ENCODE measurements around the gene ARHGEF25. TPM values are rescaled to one million over a fixed set of nuclear protein-coding genes. Genes with fewer than 3 reads are reported as not detected.
"Not testable (repeated sequence)": the region's sequence is repeated elsewhere in the genome, so short reads cannot be mapped to it uniquely, and the experiment has no call there.

Gene ARHGEF25
- total RNA-seq, 2 experiments from 2014 or later, result 1.1 to 1.2 TPM

DNA sequence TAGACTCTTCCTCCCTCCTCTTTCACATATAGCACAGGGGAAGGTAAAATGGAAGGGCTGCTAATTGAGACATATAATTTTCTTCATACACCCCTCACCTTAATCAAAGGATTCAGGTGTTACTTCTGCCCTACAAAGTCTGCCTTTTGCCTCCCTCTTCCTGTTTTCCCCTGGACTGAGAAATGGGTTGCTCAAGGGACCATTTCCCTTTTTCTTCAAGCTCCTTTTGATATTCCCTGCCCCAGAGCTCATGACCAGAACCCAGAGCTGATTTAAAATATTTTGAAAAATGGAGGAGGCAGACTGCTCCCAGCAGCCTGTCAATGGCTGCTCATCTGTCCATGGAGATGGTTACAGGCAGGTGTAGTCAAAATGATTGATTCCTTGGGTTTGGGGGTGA lies 26.5 kb upstream of the ARHGEF25 start:
- ATAC-seq (no peak), DNase-seq (no peak)
- CTCF ChIA-PET, result interaction anchor here (0.6 to 7.0 kb wide), 21 partner anchors 7 to 172 kb away, joined by 3 to 124 read pairs (median 15); partner anchors contain the start of genes ARHGEF25, B4GALNT1, OS9 and PIP4K2C
- H3K4me1 Mint-ChIP-seq (ENCODE audit: low read depth), result no peaks in the 10 kb centered on the region
- intact Hi-C loops (cut with micrococcal nuclease), result loop anchor here (5.0 kb wide), 1 partner anchor 108 kb away; the partner anchor contains the start of gene OS9
- TF ChIP-seq, protein P1, sequence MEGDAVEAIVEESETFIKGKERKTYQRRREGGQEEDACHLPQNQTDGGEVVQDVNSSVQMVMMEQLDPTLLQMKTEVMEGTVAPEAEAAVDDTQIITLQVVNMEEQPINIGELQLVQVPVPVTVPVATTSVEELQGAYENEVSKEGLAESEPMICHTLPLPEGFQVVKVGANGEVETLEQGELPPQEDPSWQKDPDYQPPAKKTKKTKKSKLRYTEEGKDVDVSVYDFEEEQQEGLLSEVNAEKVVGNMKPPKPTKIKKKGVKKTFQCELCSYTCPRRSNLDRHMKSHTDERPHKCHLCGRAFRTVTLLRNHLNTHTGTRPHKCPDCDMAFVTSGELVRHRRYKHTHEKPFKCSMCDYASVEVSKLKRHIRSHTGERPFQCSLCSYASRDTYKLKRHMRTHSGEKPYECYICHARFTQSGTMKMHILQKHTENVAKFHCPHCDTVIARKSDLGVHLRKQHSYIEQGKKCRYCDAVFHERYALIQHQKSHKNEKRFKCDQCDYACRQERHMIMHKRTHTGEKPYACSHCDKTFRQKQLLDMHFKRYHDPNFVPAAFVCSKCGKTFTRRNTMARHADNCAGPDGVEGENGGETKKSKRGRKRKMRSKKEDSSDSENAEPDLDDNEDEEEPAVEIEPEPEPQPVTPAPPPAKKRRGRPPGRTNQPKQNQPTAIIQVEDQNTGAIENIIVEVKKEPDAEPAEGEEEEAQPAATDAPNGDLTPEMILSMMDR (IDR thresholded peaks at IDR 0.05), result no peak
- H3K9me3 Mint-ChIP-seq, result no peaks in the 10 kb centered on the region
- POLR2A ChIA-PET, result no interaction called here
- H3K4me3 Mint-ChIP-seq, result no peak overlapping the region
- no peaks in the 10 kb centered on the region for H3K36me3 Mint-ChIP-seq (ENCODE audit: low read depth)
- H3K27me3 Mint-ChIP-seq, result no peaks in the 10 kb centered on the region
- no peak overlapping the region for H3K27ac Mint-ChIP-seq

DNA sequence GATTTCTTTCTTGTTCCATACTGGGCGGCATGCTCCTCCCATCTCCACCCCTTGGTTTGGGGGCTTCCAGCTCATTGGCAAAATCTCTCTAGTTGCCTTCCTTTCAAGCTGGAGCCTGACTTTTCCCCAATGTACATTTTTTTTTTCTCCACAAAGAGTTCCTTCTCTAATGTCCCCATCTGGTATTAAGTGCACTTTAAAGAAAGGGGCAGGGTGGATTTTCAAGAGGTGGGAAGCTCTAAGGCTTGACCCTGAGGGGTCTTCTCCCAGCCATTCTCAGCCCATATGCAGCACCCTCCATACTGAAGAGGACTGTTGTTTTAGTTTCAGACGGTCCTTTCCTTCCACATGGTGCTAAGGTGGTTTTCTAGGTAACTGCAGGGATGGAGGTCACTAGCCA lies 26.1 kb upstream of the ARHGEF25 start:
- Mint-ChIP-seq H3K4me3 (no peak overlapping the region), H3K27me3 (no peaks in the 10 kb centered on the region), H3K36me3 (ENCODE audit: low read depth) (no peaks in the 10 kb centered on the region), H3K27ac (no peak overlapping the region), H3K9me3 (no peaks in the 10 kb centered on the region), H3K4me1 (ENCODE audit: low read depth) (no peaks in the 10 kb centered on the region)
- CTCF ChIA-PET, result interaction anchor here (0.6 to 7.0 kb wide), 16 partner anchors 7 to 156 kb away, joined by 3 to 124 read pairs (median 18); partner anchors contain the start of genes ARHGEF25, B4GALNT1, OS9 and PIP4K2C
- DNase-seq (no peak), ATAC-seq (no peak)
- POLR2A ChIA-PET, result interaction anchor here (0.8 to 0.9 kb wide), 2 partner anchors 9 to 36 kb away, joined by 3 to 5 read pairs; no protein-coding TSS in a partner anchor
- TF ChIP-seq, protein P1 (IDR thresholded peaks at IDR 0.05), result no peak
- intact Hi-C loops (cut with micrococcal nuclease), result no loop called here

DNA sequence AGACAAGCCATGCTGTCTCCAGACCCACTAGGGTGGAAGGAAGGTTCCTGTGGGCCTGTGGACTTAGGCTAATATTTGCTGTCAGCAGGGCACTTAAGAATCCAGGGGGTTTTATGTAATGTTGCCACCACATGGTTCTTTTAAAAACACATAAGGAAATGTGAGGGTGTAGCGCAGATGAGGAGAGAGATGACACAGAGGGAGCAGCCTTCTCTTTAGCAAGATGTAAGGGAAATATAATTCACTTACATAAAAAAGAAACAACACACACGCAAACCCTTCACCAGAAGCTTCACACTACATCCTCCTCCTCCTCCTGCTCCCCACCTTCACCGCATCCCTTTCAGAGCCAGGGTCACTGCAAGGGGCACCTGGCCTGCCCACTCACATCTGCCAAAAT lies 25.1 kb upstream of the ARHGEF25 start:
- Mint-ChIP-seq H3K36me3 (ENCODE audit: low read depth) (no peaks in the 10 kb centered on the region), H3K4me1 (ENCODE audit: low read depth) (peaks cover 6% of the 10 kb centered on the region), H3K27ac (no peak overlapping the region), H3K27me3 (no peaks in the 10 kb centered on the region), H3K9me3 (no peaks in the 10 kb centered on the region), H3K4me3 (no peak overlapping the region)
- CTCF ChIA-PET, result interaction anchor here (0.8 to 7.0 kb wide), 7 partner anchors 13 to 127 kb away, joined by 3 to 124 read pairs (median 18); partner anchors contain the start of genes ARHGEF25, B4GALNT1 and OS9
- POLR2A ChIA-PET, result interaction anchor here (0.9 kb wide), 1 partner anchor 35 kb away, joined by 5 read pairs; no protein-coding TSS in a partner anchor
- TF ChIP-seq, protein P1 (IDR thresholded peaks at IDR 0.05), result no peak
- DNase-seq, result no peak
- no peak for ATAC-seq
- intact Hi-C loops (cut with micrococcal nuclease), result no loop called here

DNA sequence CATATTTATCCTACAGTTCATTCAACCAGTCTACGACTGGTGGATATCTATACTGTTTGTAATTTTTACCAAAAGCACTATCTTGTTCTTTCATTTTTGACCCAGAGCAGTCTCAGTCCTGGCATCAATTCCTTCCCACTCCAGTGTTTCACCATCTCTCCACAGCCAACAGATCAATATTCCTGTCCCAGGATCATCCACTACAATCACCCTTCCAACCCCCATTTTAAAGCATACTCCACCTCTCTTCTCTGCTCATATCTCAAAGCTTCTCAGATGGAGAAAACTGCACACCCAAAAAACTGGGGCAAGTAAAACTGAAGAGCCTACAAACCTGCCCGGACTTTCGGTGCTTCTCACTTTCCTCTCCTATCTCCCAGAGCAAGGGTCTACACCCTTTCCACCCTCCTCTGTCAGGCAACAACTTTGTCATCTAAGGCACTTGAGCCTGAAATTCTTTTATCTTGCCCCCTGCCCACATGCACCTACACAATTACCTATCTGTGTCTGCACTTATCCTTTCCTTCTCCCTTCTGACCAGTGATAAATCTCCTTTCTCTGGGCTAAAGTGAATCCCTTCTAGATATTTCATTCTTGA lies 24.3 kb upstream of the ARHGEF25 start:
- peaks cover 10% of the 10 kb centered on the region for H3K4me1 Mint-ChIP-seq (ENCODE audit: low read depth)
- TF ChIP-seq, protein P1 (IDR thresholded peaks at IDR 0.05), result no peak
- H3K36me3 Mint-ChIP-seq (ENCODE audit: low read depth), result no peaks in the 10 kb centered on the region
- H3K9me3 Mint-ChIP-seq, result no peaks in the 10 kb centered on the region
- intact Hi-C loops (cut with micrococcal nuclease), result no loop called here
- DNase-seq, result no peak
- H3K27ac Mint-ChIP-seq, result no peak overlapping the region
- no peaks in the 10 kb centered on the region for H3K27me3 Mint-ChIP-seq
- no peak for ATAC-seq
- ChIA-PET POLR2A (no interaction called here), CTCF (interaction anchor here (1.3 kb wide), 1 partner anchor 34 kb away, joined by 5 read pairs; no protein-coding TSS in a partner anchor)
- H3K4me3 Mint-ChIP-seq, result no peak overlapping the region

DNA sequence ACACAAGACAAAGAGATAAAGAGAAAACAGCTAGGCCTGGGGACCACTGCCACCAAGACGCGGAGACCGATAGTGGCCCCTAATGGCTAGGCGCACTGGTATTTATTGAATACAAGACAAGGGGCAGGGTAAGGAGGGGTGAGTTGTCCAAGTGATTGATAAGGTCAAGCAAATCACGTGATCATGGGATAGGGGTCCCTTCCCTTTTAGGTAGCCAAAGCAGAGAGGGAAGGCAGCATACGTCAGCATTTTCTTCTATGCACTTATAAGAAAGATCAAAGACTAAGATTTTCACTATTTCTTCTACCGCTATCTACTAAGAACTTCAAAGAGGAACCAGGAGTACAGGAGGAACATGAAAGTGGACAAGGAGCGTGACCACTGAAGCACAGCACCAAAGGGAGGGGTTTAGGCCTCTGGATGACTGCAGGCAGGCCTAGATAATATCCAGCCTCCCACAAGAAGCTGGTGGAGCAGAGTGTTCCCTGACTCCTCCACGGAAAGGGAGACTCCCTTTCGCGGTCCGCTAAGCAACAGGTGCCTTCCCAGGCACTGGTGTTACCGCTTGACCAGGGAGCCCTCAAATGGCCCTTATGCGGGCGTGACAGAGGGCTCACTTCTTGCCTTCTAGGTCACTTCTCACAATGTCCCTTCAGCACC lies 22.2 kb upstream of the ARHGEF25 start:
- not testable (repeated sequence) for H3K27ac Mint-ChIP-seq

More for the DNA sequence above, 22.2 kb upstream of the ARHGEF25 start:
- H3K36me3 Mint-ChIP-seq (ENCODE audit: low read depth); DNase-seq; CTCF ChIA-PET; ATAC-seq; H3K9me3 Mint-ChIP-seq; intact Hi-C loops (cut with micrococcal nuclease); POLR2A ChIA-PET; H3K27me3 Mint-ChIP-seq; H3K4me3 Mint-ChIP-seq: not testable (repeated sequence)
- peaks cover 24% of the 10 kb centered on the region for H3K4me1 Mint-ChIP-seq (ENCODE audit: low read depth)

All from activated CD8-positive, alpha-beta T cell treated with anti-CD3 and anti-CD28 coated beads for 36 hours (primary cell).